Measurements from ENCODE around the gene DTHD1. TPM values are rescaled to one million over a fixed set of nuclear protein-coding genes. Genes with fewer than 3 reads are reported as not detected.

Gene DTHD1
- total RNA-seq, 1 experiment from 2014 or later, result not detected

- H3K36me3 ChIP-seq (ENCODE audit: control insufficient read depth in 1 of 2, insufficient read depth in 2 of 2, low read length in 2 of 2), result no peaks in the 10 kb centered on the region
- ChIA-PET POLR2A (no interaction called here), CTCF (no interaction called here), RAD21 (ENCODE audit: low non-redundant PET in 1 of 2, low total read pairs in 2 of 2, uncharacterized antibody in 2 of 2, unreplicated experiment in 2 of 2) (no interaction called here)
- no peaks in the 10 kb centered on the region for H3K9me3 ChIP-seq (ENCODE audit: control insufficient read depth in 1 of 2, insufficient read depth in 1 of 2, low read depth in 1 of 2, low read length in 2 of 2)
- no peak overlapping the region for H3K27ac ChIP-seq (ENCODE audit: low read depth, low read length)
- DNase-seq (ENCODE audit: low read depth, low spot score), result no peak
- H4K20me1 ChIP-seq (ENCODE audit: insufficient read depth), result no peaks in the 10 kb centered on the region
- no peak overlapping the region for H3K9ac ChIP-seq (ENCODE audit: low read length)
- H3K4me3 ChIP-seq (replicated peaks in 1 of 2; ENCODE audit: low read depth in 1 of 2, low read length in 2 of 2), result no peak overlapping the region
- no peaks in the 10 kb centered on the region for H3K79me2 ChIP-seq (ENCODE audit: insufficient read depth, low read length)
- no peak for ATAC-seq
- H3K27me3 ChIP-seq (ENCODE audit: insufficient read depth, low read length), result no peaks in the 10 kb centered on the region
- H2AFZ ChIP-seq (ENCODE audit: low read depth, low read length, poor library complexity, severe bottlenecking), result no peak overlapping the region
- TF ChIP-seq REST (IDR thresholded peaks at IDR 0.05; ENCODE audit: low read depth) (no peak), SP1 (IDR thresholded peaks at IDR 0.05; ENCODE audit: low read depth) (no peak), POLR2A (IDR thresholded peaks at IDR 0.05; ENCODE audit: borderline replicate concordance, extremely low read depth, insufficient read depth, insufficient read length) (no peak), TCF7L2 (IDR thresholded peaks at IDR 0.05; ENCODE audit: borderline replicate concordance, extremely low read depth, insufficient read depth, insufficient read length) (no peak), YY1 (IDR thresholded peaks at IDR 0.05; ENCODE audit: extremely low read depth, insufficient replicate concordance, low read depth, low read length) (no peak), SRF (IDR thresholded peaks at IDR 0.05; ENCODE audit: low read depth) (no peak), ZFX (IDR thresholded peaks at IDR 0.05) (no peak), ELF1 (IDR thresholded peaks at IDR 0.05; ENCODE audit: borderline replicate concordance, low read depth) (no peak), RAD21 (IDR thresholded peaks at IDR 0.05; ENCODE audit: low read depth) (no peak), CBX3 (IDR thresholded peaks at IDR 0.05; ENCODE audit: low read depth) (no peak), ZBTB33 (IDR thresholded peaks at IDR 0.05; ENCODE audit: extremely low read depth, insufficient replicate concordance, low read length) (no peak), SIN3A (IDR thresholded peaks at IDR 0.05; ENCODE audit: low read depth) (no peak), CEBPB (IDR thresholded peaks at IDR 0.05; ENCODE audit: low read depth) (no peak), FOSL1 (IDR thresholded peaks at IDR 0.05; ENCODE audit: low read depth) (no peak), JUND (IDR thresholded peaks at IDR 0.05) (no peak), EZH2phosphoT487 (IDR thresholded peaks at IDR 0.05; ENCODE audit: borderline replicate concordance) (no peak)
- TF ChIP-seq, protein P1, sequence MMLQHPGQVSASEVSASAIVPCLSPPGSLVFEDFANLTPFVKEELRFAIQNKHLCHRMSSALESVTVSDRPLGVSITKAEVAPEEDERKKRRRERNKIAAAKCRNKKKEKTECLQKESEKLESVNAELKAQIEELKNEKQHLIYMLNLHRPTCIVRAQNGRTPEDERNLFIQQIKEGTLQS (IDR thresholded peaks at IDR 0.05), result no peak
- TF ChIP-seq, protein P2, sequence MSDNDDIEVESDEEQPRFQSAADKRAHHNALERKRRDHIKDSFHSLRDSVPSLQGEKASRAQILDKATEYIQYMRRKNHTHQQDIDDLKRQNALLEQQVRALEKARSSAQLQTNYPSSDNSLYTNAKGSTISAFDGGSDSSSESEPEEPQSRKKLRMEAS (IDR thresholded peaks at IDR 0.05), result no peak
- no peak overlapping the region for H3K4me2 ChIP-seq (ENCODE audit: low read length)
- no TSS peak for BruUV-seq (replicated peaks)
- peaks cover 0 to 8% of the 10 kb centered on the region in 2 experiments; a peak in 2 of 4 replicates for H3K4me1 ChIP-seq (ENCODE audit: control insufficient read depth in 1 of 2, insufficient read depth in 2 of 2, low read length in 2 of 2)
- H3K9me2 ChIP-seq (ENCODE audit: insufficient read depth), result no peaks in the 10 kb centered on the region
- intact Hi-C loops (cut with micrococcal nuclease), result no loop called here
Measured at GRCh38 chr4:36288731-36289426, 7.5 kb downstream of the DTHD1 start.

All from HCT116 (cell line).